HG02798 (cell line): ENCODE measurements around the gene GYS2.

Experiments
- ATAC-seq: cut with Tn5 transposase; IDR thresholded peaks from one replicate; pipeline ENCODE4 v1.9.1; 2021; ENCODE audit warnings: mild to moderate bottlenecking; ENCODE audit not compliant: unreplicated experiment, poor library complexity

The GYS2 gene

GRCh38 chr12:21559855-21560569, 44.6 kb downstream of the GYS2 start:
- no peak for ATAC-seq

GRCh38 chr12:21558100-21558679, 46.5 kb downstream of the GYS2 start:
- no peak for ATAC-seq

GRCh38 chr12:21553329-21553675, 51.3 kb downstream of the GYS2 start:
- ATAC-seq, result no peak

GRCh38 chr12:21552635-21553328, 51.9 kb downstream of the GYS2 start:
- no peak for ATAC-seq

- no peak for ATAC-seq
Observed at GRCh38 chr12:21551841-21552465, 52.7 kb downstream of the GYS2 start.

GRCh38 chr12:21547437-21547836, 57.2 kb downstream of the GYS2 start:
- no peak for ATAC-seq

GRCh38 chr12:21546716-21547115, 57.9 kb downstream of the GYS2 start:
- no peak for ATAC-seq

GRCh38 chr12:21545557-21545956, 59.1 kb downstream of the GYS2 start:
- no peak for ATAC-seq

- ATAC-seq, result no peak
Observed at GRCh38 chr12:21543151-21543550, 61.5 kb downstream of the GYS2 start.

GRCh38 chr12:21542403-21542802, 62.2 kb downstream of the GYS2 start:
- no peak for ATAC-seq

GRCh38 chr12:21541773-21542172, 62.9 kb downstream of the GYS2 start:
- ATAC-seq, result no peak

- ATAC-seq, result no peak
Observed at GRCh38 chr12:21539797-21540196, 64.8 kb downstream of the GYS2 start.

GRCh38 chr12:21538061-21538653, 66.5 kb downstream of the GYS2 start:
- ATAC-seq, result no peak

GRCh38 chr12:21529456-21529855, 75.2 kb downstream of the GYS2 start:
- ATAC-seq, result no peak

- ATAC-seq, result no peak
Observed at GRCh38 chr12:21528953-21529352, 75.7 kb downstream of the GYS2 start.

GRCh38 chr12:21527451-21528180, 77.0 kb downstream of the GYS2 start:
- ATAC-seq, result peak; percentile 96

- no peak for ATAC-seq
Observed at GRCh38 chr12:21526721-21527345, 77.8 kb downstream of the GYS2 start.

- no peak for ATAC-seq
Observed at GRCh38 chr12:21526053-21526452, 78.6 kb downstream of the GYS2 start, which contains the start of gene SPX. Gene SPX (plus strand): TSS chr12:21526296. CDS start chr12:21526473, 177 bp downstream.

- no peak for ATAC-seq
Observed at GRCh38 chr12:21523148-21523547, 81.5 kb downstream of the GYS2 start.

- no peak for ATAC-seq
Observed at GRCh38 chr12:21521541-21521940, 83.1 kb downstream of the GYS2 start.
